ENCODE data around the gene ACTL10.

The ACTL10 gene

DNA sequence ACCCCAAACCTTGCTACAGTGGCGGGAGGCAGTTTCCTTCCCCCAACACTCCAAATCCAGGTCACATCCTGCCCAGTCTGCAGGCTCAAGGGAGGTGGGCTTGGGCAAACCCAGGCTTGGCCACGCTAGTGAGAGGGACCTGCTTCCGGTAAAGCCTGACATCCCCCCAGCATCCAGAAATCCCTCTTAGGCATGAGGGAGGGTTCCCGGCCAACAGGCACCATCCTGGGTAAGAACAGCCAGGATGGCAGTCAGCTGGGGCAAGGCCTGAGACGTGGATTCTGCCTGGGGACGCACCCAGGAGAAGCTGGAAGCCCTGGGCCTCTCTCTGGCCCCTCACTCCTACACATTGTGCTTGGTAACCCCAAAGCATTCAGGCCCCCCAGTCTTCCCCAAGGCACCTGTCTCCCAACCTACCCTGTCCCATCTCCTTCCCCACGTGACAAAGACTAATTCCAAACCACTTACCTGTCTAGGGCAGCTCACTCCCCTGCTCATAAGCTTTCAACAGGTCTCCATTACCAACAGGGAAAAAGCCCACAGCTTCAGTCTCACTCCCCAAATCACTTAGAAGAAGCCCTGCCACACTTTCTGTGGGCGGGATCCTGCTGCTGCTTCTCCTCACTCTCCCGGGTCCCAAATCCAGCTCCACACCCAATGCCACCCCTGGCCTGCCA, 2.5 kb upstream of the ACTL10 start:
- no peak for DNase-seq

DNA sequence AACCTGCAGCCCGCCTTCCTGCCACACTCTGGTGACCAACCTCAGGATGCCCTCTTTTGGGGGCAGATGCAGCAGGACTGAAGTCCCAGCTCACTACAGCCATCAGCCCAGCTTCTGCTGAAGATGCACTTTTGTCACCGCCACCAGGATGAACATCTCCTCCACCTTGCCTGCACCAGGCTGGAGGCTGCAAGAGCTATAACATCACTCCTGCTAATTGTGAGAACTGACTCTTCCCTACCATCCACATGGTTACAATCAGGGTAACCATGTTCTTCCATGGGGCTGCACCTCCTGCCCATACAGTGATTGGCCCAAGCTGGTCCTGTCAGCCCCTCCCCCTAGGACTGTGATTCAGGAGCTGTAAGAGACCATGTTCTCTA, 2.0 kb upstream of the ACTL10 start:
- DNase-seq: no peak

DNA sequence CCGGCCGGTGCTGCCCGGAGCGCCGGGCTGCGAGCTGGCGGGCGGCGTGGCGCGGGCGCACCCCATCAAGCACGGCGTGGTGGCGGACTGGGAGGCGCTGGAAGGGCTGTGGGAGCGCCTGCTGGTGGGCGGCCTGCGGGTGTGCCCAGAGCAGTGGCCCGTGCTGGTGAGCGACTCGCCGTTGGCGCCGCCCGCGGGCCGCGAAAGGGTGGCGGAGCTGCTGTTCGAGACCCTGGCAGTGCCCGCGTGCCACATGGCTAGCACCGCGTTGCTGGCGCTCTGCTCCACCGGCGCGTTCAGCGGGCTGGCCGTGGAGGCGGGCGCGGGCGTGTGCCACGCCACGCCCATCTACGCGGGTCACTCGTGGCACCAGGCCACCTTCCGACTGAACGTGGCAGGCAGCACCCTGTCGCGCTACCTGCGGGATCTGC, 517 bp downstream of the ACTL10 start:
- DNase-seq: no peak

DNA sequence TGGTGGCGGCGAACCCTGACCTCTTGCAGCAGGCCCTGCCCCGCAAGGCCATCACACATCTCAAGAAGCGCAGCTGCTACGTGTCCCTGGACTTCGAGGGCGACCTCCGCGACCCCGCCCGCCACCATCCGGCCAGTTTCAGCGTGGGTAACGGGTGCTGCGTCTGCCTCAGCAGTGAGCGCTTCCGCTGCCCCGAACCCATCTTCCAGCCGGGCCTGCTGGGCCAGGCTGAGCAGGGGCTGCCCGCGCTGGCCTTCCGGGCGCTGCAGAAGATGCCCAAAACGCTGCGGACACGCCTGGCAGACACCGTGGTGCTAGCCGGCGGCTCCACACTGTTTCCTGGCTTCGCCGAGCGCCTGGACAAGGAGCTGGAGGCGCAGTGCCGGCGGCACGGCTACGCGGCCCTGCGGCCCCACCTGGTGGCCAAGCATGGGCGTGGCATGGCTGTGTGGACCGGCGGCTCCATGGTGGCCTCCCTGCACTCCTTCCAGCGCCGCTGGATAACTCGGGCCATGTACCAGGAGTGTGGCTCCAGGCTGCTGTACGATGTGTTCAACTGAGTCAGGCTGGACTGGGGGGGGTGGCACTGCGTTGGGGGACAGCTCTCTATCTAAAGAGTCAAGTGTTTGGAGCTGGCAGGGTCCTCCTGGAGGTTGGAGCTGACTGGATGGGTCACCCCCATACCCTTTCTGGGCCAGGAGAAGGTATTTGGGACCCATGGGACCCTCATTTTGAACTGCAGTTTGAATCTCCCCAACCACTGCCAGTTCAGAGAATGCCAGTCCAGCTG, 1.1 kb downstream of the ACTL10 start:
- peak; percentile 69 for DNase-seq

DNA sequence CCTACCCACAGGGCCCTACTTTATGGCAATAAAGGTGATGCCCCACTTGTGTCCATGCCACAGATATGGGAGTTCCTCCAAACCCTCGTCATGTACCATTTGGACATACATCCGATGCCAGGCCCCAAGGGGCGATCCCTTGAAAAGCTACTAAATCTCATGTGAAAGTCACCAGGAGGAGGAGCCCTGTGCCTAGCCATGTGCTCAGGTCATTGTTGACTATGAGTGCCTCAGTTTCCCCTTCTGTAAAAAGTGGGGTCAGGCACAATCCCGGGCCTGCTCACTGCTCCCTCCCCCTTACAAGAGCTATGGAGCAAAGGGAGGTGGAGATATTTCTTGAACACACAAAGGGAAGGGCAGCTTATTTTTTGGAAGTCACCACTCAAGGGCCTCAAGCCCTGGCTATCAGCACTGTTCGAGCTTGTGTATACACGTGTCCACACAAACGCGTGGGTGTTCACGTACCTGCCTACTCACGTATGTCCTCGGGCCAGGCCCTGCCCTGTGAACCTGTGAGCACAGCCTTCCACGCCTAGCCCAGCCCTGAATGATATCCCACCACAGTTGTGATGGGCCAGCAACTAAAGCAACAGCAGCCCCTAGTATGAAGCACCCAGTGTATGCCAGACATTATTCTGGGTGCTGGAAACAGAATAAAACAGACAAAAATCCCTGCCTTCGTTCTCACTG, 1.9 kb downstream of the ACTL10 start:
- DNase-seq: no peak

DNA sequence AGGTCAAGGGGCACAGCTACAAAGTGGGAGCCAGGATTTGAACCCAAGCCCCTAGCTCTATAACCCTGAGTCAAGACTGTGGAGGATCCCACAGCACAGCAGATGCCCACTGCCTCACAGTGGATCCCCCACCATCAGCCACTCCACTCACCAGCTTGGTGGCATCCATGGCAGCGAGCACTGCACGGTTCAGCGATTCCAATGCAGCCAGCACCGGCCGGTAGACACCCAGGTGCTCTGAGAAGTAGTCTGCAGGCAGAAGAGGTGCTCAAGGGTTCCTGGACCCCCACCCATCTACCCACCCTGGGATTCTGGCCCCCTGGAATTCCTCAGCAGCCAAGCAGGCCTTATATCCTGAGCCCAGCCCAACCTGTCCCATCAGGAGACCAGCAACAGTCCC, 2.5 kb downstream of the ACTL10 start:
- no peak for DNase-seq

DNA sequence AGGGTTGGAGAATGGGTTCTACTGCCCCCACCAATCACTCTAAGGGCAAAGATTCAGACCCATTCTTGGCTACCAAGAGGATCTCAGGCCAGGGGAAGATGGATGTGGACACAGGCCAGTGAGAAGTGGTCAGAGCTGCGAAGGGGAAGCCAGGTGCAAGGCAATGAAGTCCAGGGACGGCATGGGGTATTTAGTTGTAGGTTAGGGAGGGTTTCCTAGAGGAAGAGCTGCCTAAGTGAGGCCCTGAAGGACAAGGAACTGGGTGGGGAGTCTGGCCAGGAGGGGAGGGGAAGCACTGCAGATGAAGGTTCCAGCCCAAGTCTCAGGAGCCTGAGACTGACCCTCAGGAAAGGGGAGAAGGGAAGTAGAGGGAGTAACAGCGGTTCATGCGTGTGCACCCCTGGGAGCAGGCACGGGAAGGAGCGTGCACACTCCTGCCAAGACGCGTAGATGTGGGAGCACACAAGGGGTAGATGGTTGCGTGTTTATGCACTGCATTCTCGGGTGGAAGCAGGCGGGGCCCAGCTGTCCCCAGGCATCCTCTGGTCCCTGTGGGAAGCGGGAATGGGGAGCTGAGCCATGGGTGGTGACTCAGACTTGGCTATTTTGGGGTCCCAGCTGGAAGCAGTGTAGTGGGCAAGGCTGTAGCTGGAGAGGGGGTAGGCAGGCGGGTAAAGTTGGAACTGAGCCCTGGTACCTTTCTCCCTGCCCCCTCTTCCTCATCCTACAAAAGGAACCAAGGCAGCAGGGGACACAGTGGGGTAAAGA, 3.3 kb downstream of the ACTL10 start:
- no peak for DNase-seq

DNA sequence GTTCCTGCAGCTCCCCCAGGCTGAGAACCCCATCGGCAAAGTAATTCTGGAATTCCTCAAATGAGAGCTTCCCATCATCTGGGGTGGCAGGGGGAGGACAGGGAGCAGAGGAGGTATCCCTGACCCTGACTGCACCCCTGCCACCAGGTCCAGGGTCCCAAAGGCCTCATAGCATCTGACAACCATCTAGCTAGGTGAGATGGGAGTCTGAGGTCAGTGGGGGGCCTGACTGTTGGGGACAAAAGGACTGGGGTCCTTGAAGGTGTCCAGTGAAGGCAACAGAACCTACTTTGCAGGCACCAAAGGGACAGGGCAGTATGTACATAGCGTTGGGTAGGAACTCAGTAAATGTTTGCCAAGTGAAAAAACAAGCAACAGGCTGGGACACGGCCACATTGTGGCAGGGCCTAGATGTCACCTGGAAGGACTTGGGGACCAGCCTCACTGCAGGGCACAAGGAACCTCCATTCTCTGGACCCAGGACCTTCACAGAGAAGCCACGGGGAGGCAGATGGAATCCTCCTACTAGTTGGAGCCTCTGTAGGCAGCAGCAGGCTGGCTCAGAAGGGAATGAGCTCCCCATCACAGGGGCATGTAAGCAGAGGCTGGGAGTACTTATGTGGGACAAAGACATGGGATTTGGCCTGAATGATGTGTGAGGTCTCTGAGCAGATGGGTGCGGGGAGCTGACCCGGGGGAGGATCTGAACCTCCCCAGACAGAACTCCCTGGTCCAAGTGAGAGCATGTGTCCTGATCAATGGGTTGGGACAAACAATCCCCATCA, 4.2 kb downstream of the ACTL10 start:
- DNase-seq: no peak

DNA sequence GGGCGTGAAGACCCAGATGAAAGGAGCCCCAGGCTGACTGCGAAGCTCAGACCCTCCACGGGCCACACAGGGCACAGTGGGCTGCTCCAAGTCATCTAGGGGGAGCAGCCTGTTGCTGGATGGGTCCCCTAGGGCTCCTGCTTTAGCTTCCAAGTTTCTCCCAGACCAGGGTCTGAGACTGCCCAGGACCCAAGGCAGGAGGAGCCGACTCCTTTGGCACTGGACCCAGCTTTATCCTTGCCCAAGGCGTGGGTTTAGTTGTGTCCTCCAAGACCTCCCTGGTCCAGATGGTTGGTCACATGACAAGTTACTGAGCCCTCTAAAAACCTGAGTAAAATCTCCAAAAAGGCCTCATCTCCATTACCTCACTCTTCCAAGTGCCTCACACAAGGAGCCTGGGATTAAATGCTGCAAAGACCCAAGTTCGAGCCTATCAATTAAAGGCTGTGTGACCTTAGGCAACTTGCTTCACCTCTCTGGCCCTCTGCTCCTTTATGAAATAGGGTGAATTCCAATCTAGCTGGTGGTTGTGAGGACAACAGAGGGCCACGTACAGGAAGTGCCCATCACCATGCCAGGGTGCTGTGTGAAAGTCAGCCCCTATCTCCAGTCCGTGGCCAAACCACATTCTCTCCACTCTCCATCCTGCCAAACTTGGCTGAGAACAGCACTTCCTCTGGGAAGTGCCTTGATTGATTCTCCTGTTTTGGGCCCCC, 5.0 kb downstream of the ACTL10 start:
- no peak for DNase-seq

DNA sequence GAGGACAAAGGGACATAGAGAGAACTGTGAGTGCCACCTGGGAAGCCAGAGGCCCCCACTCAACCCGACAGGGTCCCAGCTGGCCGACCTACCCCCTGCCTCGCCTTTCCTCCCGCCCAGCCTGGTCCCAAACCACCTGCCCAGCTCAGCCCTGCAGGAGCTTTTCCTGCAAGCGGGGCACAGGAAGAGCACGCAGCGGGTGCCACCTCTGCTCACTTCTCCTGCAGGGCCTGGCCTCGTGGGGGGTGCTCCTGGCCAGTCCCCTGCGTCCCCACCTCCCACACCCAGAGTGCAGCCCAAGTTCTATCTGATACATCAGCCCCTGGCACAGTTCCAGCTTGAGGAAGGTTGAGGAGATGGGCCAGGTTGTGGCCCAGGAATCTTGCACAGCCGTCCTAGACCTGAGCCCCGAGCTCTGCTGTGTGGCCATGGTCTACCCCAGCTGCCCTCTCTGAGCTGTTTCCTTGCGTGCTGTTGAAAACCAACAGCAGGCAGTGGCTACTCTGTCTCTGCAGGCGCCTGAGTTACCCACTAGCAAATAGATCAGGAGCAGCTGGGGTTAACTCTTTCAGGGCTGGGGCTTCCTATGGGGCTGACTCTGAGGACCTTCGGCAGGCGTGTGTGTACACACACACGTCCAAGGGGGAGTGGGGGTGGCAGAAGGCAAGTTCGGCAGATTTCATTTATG, 5.8 kb downstream of the ACTL10 start:
- no peak for DNase-seq

DNA sequence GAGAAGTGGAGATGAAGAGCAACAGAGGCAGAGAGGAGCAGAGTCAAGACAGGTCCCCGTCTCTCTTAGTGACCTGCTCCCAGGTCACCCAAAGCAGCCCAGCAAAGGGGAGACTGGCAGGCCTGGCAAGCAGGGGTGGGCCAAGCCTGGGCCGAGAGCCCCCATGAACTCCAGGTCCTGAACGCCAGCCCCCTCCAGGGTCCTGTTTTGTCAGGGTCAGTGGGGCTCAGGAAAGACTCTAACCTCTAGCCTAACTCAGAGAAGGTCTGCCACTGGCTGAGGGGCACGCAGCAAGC, 6.3 kb downstream of the ACTL10 start:
- DNase-seq: no peak

DNA sequence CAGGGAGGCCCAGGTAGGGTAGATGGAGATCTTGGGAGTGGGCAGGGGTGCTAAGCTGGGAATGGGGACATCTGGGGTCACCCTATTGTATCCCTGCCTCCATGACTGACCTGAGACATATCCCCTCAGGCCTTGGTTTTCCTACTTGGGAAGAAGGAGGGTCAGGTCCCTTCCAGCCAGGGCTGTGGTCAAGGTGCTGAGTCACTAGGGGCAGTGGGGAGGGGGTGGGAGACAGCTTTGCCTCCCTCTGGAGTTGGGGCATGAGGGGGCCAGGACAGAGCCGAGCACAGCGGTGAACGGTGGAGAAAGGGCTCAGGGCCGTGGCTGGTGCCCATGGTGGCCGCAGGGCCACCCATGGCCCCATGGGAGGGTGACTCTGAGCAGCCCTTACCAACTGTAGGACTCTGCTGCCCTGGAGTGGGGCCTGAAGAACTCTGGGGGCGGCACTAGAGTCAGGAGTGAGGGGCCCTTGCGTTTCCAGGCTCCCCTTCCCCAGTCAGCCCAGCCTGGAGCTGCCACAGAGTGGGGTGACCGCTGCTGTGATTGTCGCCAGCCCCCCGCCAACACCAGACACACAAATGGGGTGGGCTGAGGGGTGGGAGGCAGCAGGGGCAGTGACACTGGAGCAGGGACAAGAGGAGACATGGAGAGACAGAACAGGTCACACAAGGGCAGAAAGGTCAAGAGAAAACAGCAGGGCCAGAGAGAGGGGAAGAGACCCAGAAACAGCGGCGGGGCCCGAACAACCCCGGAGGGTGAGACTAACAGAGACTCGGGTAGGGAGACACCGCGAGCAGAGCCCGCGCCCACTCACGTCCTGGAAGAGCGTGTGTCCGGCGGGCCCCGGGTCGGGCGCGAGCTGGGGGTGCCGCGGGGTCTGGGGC, 6.9 kb downstream of the ACTL10 start:
- no peak for DNase-seq

DNA sequence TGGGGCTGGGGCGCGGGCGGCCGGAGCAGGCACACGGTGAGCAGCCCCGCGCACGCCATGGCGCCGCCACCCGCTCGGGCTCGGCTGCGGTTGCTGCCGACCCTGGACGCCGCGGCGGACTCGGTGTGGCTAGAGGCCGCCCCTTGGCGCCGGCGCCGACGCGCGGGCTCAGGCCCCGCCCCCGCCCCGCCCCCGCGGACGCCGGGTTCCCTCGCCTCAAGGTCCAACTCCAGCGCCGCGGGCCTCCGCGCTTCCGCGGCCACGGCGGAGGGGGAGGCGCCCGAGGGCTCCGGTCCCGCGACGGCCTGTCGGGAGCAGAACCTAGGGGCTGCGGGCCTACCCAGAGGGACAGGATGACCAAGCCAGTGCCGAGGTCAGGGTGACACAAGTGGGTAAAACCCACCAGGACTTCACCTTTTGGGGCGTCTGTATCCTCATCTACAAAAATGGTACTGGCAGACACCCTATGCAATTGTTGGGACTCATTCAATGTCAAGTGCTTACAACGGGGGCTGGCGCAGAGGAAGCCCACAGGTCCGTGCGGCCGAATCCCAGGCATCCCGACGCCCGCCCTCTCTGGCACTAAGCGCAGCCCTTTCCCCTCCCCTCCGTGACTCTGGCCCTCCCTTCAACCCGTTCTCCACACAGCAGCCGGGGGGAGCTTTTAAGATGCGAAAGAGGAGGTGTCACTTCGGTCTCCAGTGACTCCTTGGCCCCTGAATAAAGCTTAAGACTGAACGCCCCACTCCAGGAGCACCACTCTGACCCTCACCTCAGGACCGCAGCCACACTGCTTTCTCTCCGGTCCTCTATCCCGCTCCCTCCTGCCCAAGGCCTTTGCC, 7.8 kb downstream of the ACTL10 start, which contains the start of gene NECAB3:
Gene NECAB3, minus strand, starts transcription at position 135 of the 842 bp plus-strand sequence. Its CDS starts 76 bp downstream, at position 59.
- peak; percentile 77 for DNase-seq

DNA sequence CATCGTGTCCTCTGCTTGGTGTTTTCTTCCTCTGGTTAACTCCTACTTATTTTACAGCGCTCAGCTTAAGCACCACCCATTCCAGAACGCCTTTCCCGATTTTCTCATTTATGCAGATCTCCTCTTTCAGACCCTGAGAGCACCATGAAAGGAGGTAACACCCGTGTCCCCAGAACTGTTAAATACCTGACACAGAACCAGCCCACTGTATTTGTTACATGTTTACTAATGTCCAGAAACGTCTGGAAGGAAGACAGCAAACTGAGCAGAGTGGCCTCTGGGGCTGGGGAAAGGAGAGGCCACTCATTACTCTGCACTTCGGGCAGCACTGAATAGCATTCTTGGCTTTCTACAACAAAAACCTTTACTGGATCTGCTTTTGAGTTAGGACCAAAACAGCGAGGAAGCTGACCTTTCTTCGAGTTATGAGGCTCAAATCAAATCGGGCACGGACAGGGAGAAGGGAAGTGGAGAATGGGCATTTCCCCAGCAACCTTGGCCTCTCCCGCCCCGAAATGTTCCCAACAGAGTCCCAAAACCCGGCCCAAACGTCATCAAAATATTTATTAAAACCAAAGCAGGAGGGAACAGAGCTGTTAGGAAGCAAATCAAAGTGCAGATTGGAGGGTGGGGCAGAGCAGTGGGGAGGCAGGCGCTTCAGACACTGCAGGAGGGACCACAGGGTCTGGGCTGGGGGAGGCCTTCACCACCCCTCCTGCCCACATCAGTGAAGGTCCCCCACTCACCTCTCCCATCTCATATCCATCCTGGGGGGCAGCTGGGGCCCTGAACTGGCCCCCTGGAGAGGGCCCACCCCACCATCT, 8.6 kb downstream of the ACTL10 start:
- DNase-seq: no peak

DNA sequence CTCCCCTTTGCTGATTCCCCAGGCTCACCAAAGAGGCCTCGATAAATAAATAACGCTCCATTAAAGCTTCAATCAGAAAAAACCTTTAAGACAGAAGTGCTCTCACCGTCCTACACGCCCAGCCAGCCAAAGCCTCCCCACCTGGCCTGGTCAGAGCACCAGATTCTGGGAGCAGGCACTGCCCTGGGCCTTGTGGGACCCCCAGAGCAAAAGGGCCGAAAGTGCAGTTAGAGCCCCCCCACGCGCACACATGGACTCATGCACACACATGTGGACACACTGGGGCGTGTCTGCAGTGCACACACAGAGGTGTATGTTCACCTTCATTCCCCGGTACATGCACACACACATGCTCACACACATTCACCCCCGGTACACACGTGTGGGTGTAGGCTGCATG, 9.4 kb downstream of the ACTL10 start:
- no peak for DNase-seq

DNA sequence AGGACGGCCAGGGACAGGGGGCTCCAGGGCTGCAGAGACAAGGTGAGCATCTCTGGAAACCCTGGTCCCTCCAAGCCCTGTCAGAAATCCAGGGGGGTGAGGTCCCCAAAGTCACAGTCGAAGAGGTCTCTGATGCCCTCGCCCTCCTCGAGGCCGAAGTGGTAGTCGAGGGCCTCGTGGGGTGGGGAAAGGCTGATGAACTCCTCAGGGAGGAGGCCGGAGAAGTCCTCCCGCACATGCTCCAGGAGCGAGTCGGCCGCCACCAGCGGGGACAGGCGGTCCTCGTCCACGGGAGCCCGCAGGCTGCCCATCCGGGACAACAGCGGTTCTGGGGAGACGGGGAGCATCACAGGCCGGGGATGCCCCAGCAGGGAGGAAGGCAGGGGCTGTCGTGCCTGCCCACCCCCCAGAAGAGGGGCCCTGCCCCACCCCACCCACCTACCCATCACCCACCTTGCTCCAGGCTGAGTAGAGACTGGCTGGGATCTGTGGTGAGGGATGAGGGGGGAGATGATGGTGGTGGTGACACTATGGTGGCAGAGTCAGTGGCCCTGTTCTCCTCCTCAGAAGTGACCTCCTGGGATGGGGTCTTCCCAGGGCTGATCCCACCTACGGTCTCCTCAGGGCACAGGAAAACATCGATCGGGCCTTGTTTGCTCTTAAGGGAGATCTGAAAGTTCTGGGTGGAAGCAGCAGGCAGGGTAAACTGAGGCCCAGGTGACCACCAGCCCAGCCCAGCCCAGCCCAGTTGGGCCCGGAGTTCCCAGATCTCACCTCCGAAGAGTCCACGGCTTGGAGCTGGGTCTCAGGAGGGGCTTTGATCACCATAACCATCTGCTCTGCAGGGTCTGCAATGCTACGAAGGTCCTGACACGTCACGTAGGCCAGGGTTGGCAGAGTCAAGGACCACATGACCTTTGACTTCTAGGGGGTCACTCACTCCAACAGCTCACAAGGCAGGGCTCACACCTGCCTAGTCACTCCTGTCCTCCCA, 10.2 kb downstream of the ACTL10 start:
- no peak for DNase-seq

All from fibroblast of skin of abdomen (primary cell).